Hepatocyte (in vitro differentiated cells): Measurements from ENCODE around the gene CCNK.

Source experiments
- EZH2 ChIP-seq: fragments of 200-600 bp; sonication (generic); IDR thresholded peaks from 2 replicates; pipeline ENCODE4 v1.6.1; 2016; ENCODE audit warnings: antibody characterized with exemption, mild to moderate bottlenecking, borderline replicate concordance
- TF ChIP-seq, protein P1 (sequence below): fragments of 200-600 bp; sonication (generic); IDR thresholded peaks from 2 replicates; pipeline ENCODE4 v1.5.1; 2016; ENCODE audit warnings: antibody characterized with exemption, mild to moderate bottlenecking; ENCODE audit not compliant: poor library complexity

- TF ChIP-seq, protein P1, sequence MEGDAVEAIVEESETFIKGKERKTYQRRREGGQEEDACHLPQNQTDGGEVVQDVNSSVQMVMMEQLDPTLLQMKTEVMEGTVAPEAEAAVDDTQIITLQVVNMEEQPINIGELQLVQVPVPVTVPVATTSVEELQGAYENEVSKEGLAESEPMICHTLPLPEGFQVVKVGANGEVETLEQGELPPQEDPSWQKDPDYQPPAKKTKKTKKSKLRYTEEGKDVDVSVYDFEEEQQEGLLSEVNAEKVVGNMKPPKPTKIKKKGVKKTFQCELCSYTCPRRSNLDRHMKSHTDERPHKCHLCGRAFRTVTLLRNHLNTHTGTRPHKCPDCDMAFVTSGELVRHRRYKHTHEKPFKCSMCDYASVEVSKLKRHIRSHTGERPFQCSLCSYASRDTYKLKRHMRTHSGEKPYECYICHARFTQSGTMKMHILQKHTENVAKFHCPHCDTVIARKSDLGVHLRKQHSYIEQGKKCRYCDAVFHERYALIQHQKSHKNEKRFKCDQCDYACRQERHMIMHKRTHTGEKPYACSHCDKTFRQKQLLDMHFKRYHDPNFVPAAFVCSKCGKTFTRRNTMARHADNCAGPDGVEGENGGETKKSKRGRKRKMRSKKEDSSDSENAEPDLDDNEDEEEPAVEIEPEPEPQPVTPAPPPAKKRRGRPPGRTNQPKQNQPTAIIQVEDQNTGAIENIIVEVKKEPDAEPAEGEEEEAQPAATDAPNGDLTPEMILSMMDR: no peak
- no peak for TF ChIP-seq EZH2
Observed at GRCh38 chr14:99542566-99542965, 61.4 kb downstream of the CCNK start.
